ENCODE data around the gene C11orf68.

Gene C11orf68

GRCh38 chr11:65911682-65912568 is 6.9 kb downstream of the C11orf68 start (continued):
- TF ChIP-seq ZNF501 (tag by site-specific recombination; IDR thresholded peaks at IDR 0.05), result no peak
- no peak for TF ChIP-seq ZFP37 (tag by site-specific recombination; IDR thresholded peaks at IDR 0.05)
- TF ChIP-seq ZXDB (tag by site-specific recombination; IDR thresholded peaks at IDR 0.05), result 0 out of 2 replicates have a peak, but pooled peaks have one; percentile 42
- TF ChIP-seq CTCF (tag by site-specific recombination; IDR thresholded peaks at IDR 0.05), result no peak; the same call in 1 of the 2 replicates
- TF ChIP-seq ZNF600 (tag by site-specific recombination; IDR thresholded peaks at IDR 0.05), result peak; percentile 85
- no peak for TF ChIP-seq ZSCAN23 (tag by site-specific recombination; IDR thresholded peaks at IDR 0.05)
- no peak for TF ChIP-seq ZSCAN18 (tag by site-specific recombination; IDR thresholded peaks at IDR 0.05)
- TF ChIP-seq ZNF639 (tag by site-specific recombination; IDR thresholded peaks at IDR 0.05), result no peak
- TF ChIP-seq ZNF157 (tag by site-specific recombination; IDR thresholded peaks at IDR 0.05), result no peak
- no peak for TF ChIP-seq ZFHX2 (tag by site-specific recombination; conservative IDR thresholded peaks at IDR 0.05)
- no peak for TF ChIP-seq AEBP2 (tag by site-specific recombination; IDR thresholded peaks at IDR 0.05; ENCODE audit: borderline replicate concordance)
- TF ChIP-seq ZNF362 (tag by site-specific recombination; IDR thresholded peaks at IDR 0.05), result no peak
- no peak for TF ChIP-seq ZNF174 (tag by site-specific recombination; IDR thresholded peaks at IDR 0.05)
- TF ChIP-seq ZNF610 (tag by site-specific recombination; IDR thresholded peaks at IDR 0.05; ENCODE audit: borderline replicate concordance), result no peak
- TF ChIP-seq GLI4 (tag by site-specific recombination; IDR thresholded peaks at IDR 0.05), result no peak
- TF ChIP-seq ZNF830 (tag by site-specific recombination; IDR thresholded peaks at IDR 0.05; ENCODE audit: low read depth), result no peak
- no peak for TF ChIP-seq RBAK (tag by site-specific recombination; IDR thresholded peaks at IDR 0.05)
- no peak for TF ChIP-seq ZNF843 (tag by site-specific recombination; IDR thresholded peaks at IDR 0.05)
- 0 out of 2 replicates have a peak, but pooled peaks have one; percentile 11 for TF ChIP-seq ZFP69B (tag by site-specific recombination; IDR thresholded peaks at IDR 0.05)
- peak; percentile 51; the same call in 1 of the 2 replicates for TF ChIP-seq KLF1 (tag by site-specific recombination; IDR thresholded peaks at IDR 0.05)
- TF ChIP-seq ZBTB17 (tag by site-specific recombination; IDR thresholded peaks at IDR 0.05), result peak; percentile 71
- no peak for TF ChIP-seq ZNF391 (tag by site-specific recombination; IDR thresholded peaks at IDR 0.05; ENCODE audit: borderline replicate concordance, low read depth)
- TF ChIP-seq PBX3 (CRISPR knock-in tag; IDR thresholded peaks at IDR 0.05), result no peak
- no peak for TF ChIP-seq MEIS1 (CRISPR knock-in tag; IDR thresholded peaks at IDR 0.05; ENCODE audit: borderline replicate concordance)
- 0 out of 2 replicates have a peak, but pooled peaks have one; percentile 22 for TF ChIP-seq PATZ1 (tag by site-specific recombination; IDR thresholded peaks at IDR 0.05)
- TF ChIP-seq ZNF10 (tag by site-specific recombination; IDR thresholded peaks at IDR 0.05), result no peak
- TF ChIP-seq ZNF302 (tag by site-specific recombination; IDR thresholded peaks at IDR 0.05; ENCODE audit: low read depth), result no peak
- TF ChIP-seq KLF17 (tag by site-specific recombination; IDR thresholded peaks at IDR 0.05), result peak; percentile 29; the same call in 1 of the 2 replicates

Data from HEK293 (cell line).